22Rv1 (cell line): ENCODE measurements around the gene SACM1L.
"Not testable (repeated sequence)": the region's sequence is repeated elsewhere in the genome, so short reads cannot be mapped to it uniquely, and the experiment has no call there.

Source experiments
- CTCF ChIP-seq: fragments of 450-650 bp; IDR thresholded peaks from 2 replicates; pipeline ENCODE4 v1.5.1; 2017; ENCODE audit warnings: mild to moderate bottlenecking
- ZFX ChIP-seq: fragments of 450-650 bp; IDR thresholded peaks from 2 replicates; pipeline ENCODE4 v1.6.1; 2017; ENCODE audit warnings: antibody characterized with exemption, borderline replicate concordance

DNA sequence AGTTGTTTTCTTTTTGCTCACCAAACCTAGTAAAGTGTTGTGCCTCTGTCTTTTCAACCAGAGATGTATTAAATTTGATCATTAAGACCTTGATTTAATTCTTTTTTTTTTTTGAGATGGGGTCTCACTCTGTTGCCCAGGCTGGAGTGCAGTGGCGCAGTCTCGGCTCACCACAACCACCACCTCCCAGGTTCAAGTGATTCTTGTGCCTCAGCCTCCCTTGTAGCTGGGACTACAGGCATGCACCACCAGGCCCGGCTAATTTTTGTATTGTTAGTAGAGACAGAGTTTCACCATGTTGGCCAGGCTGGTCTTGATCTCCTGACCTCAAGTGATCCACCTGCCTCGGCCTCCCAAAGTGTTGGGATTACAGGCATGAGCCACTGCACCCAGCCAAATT lies 6.0 kb downstream of the SACM1L start:
- not testable (repeated sequence) for TF ChIP-seq CTCF, ZFX
